ENCODE results near the gene NAGK.
"Not testable (repeated sequence)": the region's sequence is repeated elsewhere in the genome, so short reads cannot be mapped to it uniquely, and the experiment has no call there.

NAGK gene

DNA sequence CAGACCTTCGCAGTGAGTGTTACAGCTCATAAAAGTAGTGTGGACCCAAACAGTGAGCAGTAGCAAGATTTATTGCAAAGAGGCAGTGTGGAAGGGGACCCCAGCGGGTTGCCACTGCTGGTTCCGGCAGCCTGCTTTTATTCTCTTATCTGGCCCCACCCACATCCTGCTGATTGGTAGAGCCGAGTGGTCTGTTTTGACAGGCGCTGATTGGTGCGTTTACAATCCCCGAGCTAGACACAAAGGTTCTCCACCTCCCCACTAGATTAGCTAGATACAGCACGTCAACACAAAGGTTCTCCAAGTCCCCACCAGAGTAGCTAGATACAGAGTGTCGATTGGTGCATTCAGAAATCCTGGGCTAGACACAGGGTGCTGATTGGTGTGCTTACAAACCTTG, 23.4 kb downstream of the NAGK start:
- not testable (repeated sequence) for H3K4me3 ChIP-seq (replicated peaks; ENCODE audit: insufficient read depth, low read length); H3K27me3 ChIP-seq (ENCODE audit: insufficient read depth, poor library complexity, severe bottlenecking); DNase-seq (ENCODE audit: low read depth in 1 of 2, low spot score in 1 of 2); H3K27ac ChIP-seq (replicated peaks)

DNA sequence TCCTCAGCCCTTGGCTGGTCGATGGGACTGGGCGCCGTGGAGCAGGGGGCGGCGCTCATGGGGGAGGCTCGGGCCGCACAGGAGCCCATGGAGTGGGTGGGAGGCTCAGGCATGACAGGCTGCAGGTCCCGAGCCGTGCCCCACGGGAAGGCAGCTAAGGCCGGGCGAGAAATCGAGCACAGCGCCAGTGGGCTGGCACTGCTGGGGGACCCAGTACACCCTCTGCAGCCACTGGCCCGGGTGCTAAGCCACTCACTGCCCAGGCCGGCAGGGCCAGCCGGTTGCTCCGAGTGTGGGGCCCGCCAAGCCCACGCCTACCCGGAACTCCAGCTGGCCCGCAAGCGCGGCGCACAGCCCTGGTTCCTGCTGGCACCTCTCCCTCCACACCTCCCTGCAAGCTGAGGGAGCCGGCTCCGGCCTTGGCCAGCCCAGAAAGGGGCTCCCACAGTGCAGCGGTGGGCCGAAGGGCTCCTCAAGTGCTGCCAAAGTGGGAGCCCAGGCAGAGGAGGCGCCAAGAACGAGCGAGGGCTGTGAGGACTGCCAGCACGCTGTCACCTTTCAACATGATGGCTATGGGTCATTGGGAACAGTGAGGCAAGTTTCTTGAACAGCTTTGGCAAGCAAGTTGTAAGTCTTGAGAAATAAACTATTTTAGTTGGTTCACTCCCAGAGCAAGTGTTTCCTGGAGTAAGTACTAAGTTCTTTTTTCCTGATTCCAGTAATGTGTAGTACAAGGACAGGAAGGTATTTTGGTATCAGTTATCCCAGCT, 24.2 kb downstream of the NAGK start:
- not testable (repeated sequence) for H3K4me3 ChIP-seq (replicated peaks; ENCODE audit: insufficient read depth, low read length); DNase-seq (ENCODE audit: low read depth in 1 of 2, low spot score in 1 of 2); H3K27me3 ChIP-seq (ENCODE audit: insufficient read depth, poor library complexity, severe bottlenecking)

DNA sequence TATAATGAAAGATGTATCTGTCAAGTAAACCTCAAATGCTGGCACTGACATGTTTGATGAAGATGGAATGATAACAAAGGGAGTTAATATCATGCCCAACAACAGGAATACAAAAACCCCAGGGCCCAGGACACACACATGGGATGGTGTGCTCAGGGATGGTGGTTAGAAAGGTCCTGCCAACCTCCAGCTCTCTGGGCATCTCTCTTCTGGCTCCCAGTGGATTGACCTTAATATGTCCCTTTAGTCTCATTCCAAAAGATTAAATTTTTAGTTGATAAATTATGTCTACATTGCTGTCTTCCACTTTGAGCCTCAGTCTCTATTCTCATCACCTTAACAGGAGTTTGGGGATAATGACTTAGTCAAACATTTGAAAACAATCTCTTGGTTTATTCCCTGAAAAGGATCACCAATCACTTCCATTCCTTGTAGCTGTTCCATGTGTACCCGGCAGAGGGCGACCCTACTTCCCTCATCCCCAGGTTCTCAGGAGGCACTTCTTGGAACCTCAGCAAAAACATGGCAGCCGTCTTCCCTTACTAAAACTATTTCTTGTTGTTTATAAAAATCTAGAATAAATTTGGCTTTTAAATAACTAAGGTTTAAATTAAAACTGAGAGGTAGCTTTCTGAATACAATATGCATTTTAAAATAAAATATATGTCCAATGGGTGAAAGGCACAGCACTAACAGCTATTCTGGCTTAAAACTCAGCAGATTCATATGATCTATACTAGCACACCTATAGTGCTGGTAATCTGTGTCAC, 31.9 kb downstream of the NAGK start:
- H3K4me3 ChIP-seq (replicated peaks; ENCODE audit: insufficient read depth, low read length), result no peak overlapping the region
- TF ChIP-seq, protein P1, sequence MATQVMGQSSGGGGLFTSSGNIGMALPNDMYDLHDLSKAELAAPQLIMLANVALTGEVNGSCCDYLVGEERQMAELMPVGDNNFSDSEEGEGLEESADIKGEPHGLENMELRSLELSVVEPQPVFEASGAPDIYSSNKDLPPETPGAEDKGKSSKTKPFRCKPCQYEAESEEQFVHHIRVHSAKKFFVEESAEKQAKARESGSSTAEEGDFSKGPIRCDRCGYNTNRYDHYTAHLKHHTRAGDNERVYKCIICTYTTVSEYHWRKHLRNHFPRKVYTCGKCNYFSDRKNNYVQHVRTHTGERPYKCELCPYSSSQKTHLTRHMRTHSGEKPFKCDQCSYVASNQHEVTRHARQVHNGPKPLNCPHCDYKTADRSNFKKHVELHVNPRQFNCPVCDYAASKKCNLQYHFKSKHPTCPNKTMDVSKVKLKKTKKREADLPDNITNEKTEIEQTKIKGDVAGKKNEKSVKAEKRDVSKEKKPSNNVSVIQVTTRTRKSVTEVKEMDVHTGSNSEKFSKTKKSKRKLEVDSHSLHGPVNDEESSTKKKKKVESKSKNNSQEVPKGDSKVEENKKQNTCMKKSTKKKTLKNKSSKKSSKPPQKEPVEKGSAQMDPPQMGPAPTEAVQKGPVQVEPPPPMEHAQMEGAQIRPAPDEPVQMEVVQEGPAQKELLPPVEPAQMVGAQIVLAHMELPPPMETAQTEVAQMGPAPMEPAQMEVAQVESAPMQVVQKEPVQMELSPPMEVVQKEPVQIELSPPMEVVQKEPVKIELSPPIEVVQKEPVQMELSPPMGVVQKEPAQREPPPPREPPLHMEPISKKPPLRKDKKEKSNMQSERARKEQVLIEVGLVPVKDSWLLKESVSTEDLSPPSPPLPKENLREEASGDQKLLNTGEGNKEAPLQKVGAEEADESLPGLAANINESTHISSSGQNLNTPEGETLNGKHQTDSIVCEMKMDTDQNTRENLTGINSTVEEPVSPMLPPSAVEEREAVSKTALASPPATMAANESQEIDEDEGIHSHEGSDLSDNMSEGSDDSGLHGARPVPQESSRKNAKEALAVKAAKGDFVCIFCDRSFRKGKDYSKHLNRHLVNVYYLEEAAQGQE (IDR thresholded peaks at IDR 0.05; ENCODE audit: insufficient replicate concordance, low read depth), result no peak
- TF ChIP-seq POLR2AphosphoS5 (IDR thresholded peaks at IDR 0.05; ENCODE audit: low read depth) (no peak), GABPA (IDR thresholded peaks at IDR 0.05; ENCODE audit: low read depth) (no peak), SPI1 (IDR thresholded peaks at IDR 0.05; ENCODE audit: borderline replicate concordance, low read depth) (no peak)
- TF ChIP-seq, protein P2, sequence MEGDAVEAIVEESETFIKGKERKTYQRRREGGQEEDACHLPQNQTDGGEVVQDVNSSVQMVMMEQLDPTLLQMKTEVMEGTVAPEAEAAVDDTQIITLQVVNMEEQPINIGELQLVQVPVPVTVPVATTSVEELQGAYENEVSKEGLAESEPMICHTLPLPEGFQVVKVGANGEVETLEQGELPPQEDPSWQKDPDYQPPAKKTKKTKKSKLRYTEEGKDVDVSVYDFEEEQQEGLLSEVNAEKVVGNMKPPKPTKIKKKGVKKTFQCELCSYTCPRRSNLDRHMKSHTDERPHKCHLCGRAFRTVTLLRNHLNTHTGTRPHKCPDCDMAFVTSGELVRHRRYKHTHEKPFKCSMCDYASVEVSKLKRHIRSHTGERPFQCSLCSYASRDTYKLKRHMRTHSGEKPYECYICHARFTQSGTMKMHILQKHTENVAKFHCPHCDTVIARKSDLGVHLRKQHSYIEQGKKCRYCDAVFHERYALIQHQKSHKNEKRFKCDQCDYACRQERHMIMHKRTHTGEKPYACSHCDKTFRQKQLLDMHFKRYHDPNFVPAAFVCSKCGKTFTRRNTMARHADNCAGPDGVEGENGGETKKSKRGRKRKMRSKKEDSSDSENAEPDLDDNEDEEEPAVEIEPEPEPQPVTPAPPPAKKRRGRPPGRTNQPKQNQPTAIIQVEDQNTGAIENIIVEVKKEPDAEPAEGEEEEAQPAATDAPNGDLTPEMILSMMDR (IDR thresholded peaks at IDR 0.05; ENCODE audit: insufficient read depth, low read length), result peak; percentile 62
- no peaks in the 10 kb centered on the region for H3K27me3 ChIP-seq (ENCODE audit: insufficient read depth, poor library complexity, severe bottlenecking)
- peak; percentile 31 to 63 for DNase-seq (ENCODE audit: low read depth in 1 of 2, low spot score in 1 of 2)
- no peak overlapping the region for H3K27ac ChIP-seq (replicated peaks)

More for the DNA sequence above, 24.2 kb downstream of the NAGK start:
- not testable (repeated sequence) for H3K27ac ChIP-seq (replicated peaks)

DNA sequence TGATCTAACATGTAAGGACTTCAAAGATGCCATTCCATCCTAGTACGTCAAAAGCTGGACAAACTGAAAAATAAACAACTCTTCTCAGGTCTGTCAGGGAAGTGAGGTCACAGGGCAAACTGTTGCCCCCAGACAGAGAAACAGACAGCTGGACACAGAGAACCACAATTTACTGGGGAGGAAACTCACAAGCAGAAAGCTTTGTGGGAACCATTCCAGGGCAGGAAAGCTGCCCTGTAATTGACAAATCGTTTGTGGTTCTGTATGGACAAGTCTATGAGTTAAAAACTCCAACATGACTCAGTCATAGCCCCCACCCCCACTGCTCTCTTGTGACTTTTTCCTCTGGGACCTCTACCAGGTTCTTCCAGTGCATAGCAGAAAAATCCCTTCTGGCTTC, 33.2 kb downstream of the NAGK start:
- TF ChIP-seq GABPA (IDR thresholded peaks at IDR 0.05; ENCODE audit: low read depth), result no peak
- no peak for TF ChIP-seq POLR2AphosphoS5 (IDR thresholded peaks at IDR 0.05; ENCODE audit: low read depth)
- no peak for TF ChIP-seq SPI1 (IDR thresholded peaks at IDR 0.05; ENCODE audit: borderline replicate concordance, low read depth)
- TF ChIP-seq, protein P1 (IDR thresholded peaks at IDR 0.05; ENCODE audit: insufficient replicate concordance, low read depth), result no peak
- TF ChIP-seq, protein P2 (IDR thresholded peaks at IDR 0.05; ENCODE audit: insufficient read depth, low read length), result no peak
- no peaks in the 10 kb centered on the region for H3K27me3 ChIP-seq (ENCODE audit: insufficient read depth, poor library complexity, severe bottlenecking)
- no peak for DNase-seq (ENCODE audit: low read depth in 1 of 2, low spot score in 1 of 2)
- no peak overlapping the region for H3K27ac ChIP-seq (replicated peaks)
- H3K4me3 ChIP-seq (replicated peaks; ENCODE audit: insufficient read depth, low read length), result no peak overlapping the region

All from HL-60 (cell line).